Measurements from ENCODE around the gene ARRDC3. TPM values are rescaled to one million over a fixed set of nuclear protein-coding genes. Genes with fewer than 3 reads are reported as not detected.
A peak's percentile ranks its signal among the peaks of the same experiment; 100 is the strongest.

ARRDC3 gene
- total and polyA plus RNA-seq, 9 of the 15 experiments (the other 6 are each of a cell fraction or from before 2014, with no cell fraction given) = 15.3 to 58.1 (median 39.4) TPM

GRCh38 chr5:91383027-91383955 is at the start of gene ARRDC3 (continued):
- TF ChIP-seq, protein P1, sequence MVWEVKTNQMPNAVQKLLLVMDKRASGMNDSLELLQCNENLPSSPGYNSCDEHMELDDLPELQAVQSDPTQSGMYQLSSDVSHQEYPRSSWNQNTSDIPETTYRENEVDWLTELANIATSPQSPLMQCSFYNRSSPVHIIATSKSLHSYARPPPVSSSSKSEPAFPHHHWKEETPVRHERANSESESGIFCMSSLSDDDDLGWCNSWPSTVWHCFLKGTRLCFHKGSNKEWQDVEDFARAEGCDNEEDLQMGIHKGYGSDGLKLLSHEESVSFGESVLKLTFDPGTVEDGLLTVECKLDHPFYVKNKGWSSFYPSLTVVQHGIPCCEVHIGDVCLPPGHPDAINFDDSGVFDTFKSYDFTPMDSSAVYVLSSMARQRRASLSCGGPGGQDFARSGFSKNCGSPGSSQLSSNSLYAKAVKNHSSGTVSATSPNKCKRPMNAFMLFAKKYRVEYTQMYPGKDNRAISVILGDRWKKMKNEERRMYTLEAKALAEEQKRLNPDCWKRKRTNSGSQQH (CRISPR knock-in tag; IDR thresholded peaks at IDR 0.05) = peak; percentile 86
- TF ChIP-seq NFE2L1 (tag; IDR thresholded peaks at IDR 0.05; ENCODE audit: borderline replicate concordance, low read depth) (no peak), TCF3 (CRISPR knock-in tag; IDR thresholded peaks at IDR 0.05) (peak; percentile 24; the same call in 1 of the 2 replicates), CEBPB (tag; IDR thresholded peaks at IDR 0.05) (peak; percentile 79), MYNN (IDR thresholded peaks at IDR 0.05) (peak; percentile 86), MYNN (CRISPR knock-in tag; IDR thresholded peaks at IDR 0.05) (no peak), NFATC3 (IDR thresholded peaks at IDR 0.05) (peak; percentile 39; the same call in 1 of the 2 replicates), CXXC5 (CRISPR knock-in tag; IDR thresholded peaks at IDR 0.05) (peak; percentile 82), CCNT2 (IDR thresholded peaks at IDR 0.05; ENCODE audit: borderline replicate concordance, extremely low read depth, insufficient read length, low read depth, low read length) (peak; percentile 97), SRF (CRISPR knock-in tag; IDR thresholded peaks at IDR 0.05) (peak in 1 of 2 experiments; percentile 46; a peak in 2 of 4 replicates), KLF6 (CRISPR knock-in tag; IDR thresholded peaks at IDR 0.05; ENCODE audit: borderline replicate concordance) (peak; percentile 77; the same call in 1 of the 2 replicates), TAF9B (IDR thresholded peaks at IDR 0.05; ENCODE audit: partially characterized antibody) (peak; percentile 77), JUNB (CRISPR knock-in tag; conservative IDR thresholded peaks at IDR 0.05) (0 out of 2 replicates have a peak, but pooled peaks have one; percentile 50), ZKSCAN1 (IDR thresholded peaks at IDR 0.05; ENCODE audit: low read depth, low read length) (peak; percentile 65), ZNF24 (IDR thresholded peaks at IDR 0.05) (0 out of 2 replicates have a peak, but pooled peaks have one; percentile 56), SMAD4 (CRISPR knock-in tag; conservative IDR thresholded peaks at IDR 0.05) (peak; percentile 38; the same call in 1 of the 2 replicates), NR2C2 (CRISPR knock-in tag; IDR thresholded peaks at IDR 0.05) (no peak), NR2C2 (tag; IDR thresholded peaks at IDR 0.05) (peak; percentile 93), STAT5A (IDR thresholded peaks at IDR 0.05; ENCODE audit: borderline replicate concordance, low read length) (peak; percentile 36; the same call in 1 of the 2 replicates), ATF1 (CRISPR knock-in tag; IDR thresholded peaks at IDR 0.05) (no peak), ATF1 (tag; IDR thresholded peaks at IDR 0.05) (peak; percentile 83), SUPT5H (IDR thresholded peaks at IDR 0.05) (peak; percentile 97), ETV5 (CRISPR knock-in tag; IDR thresholded peaks at IDR 0.05; ENCODE audit: low read depth) (no peak), CBFA2T3 (IDR thresholded peaks at IDR 0.05) (no peak), NBN (IDR thresholded peaks at IDR 0.05; ENCODE audit: low read depth) (peak; percentile 56), E2F4 (CRISPR knock-in tag; IDR thresholded peaks at IDR 0.05; ENCODE audit: low read depth) (no peak), TARDBP (IDR thresholded peaks at IDR 0.05) (peak; percentile 22; the same call in 1 of the 2 replicates)
- TF ChIP-seq, protein P2, sequence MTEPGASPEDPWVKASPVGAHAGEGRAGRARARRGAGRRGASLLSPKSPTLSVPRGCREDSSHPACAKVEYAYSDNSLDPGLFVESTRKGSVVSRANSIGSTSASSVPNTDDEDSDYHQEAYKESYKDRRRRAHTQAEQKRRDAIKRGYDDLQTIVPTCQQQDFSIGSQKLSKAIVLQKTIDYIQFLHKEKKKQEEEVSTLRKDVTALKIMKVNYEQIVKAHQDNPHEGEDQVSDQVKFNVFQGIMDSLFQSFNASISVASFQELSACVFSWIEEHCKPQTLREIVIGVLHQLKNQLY (CRISPR knock-in tag; conservative IDR thresholded peaks at IDR 0.05) = no peak
